ENCODE results near the gene AUH. TPM values are rescaled to one million over a fixed set of nuclear protein-coding genes. Genes with fewer than 3 reads are reported as not detected.

Gene AUH
- total RNA-seq, 2 experiments from 2014 or later: 16.9 to 24.5 TPM

GRCh38 chr9:91364702-91365101 lies 3.0 kb upstream of the AUH start:
- peaks cover 18% of the 10 kb centered on the region for H3K4me1 ChIP-seq (ENCODE audit: insufficient read depth, low read length, poor library complexity, severe bottlenecking)
- ChIA-PET POLR2A (no interaction called here), CTCF (ENCODE audit: unreplicated experiment) (no interaction called here)
- H4K20me1 ChIP-seq (ENCODE audit: insufficient read depth, low read length): no peaks in the 10 kb centered on the region
- H3K9me2 ChIP-seq (ENCODE audit: insufficient read depth, low read length): no peaks in the 10 kb centered on the region
- no peak for TF ChIP-seq EZH2phosphoT487 (IDR thresholded peaks at IDR 0.05; ENCODE audit: borderline replicate concordance, low read depth, low read length)
- TF ChIP-seq, protein P1, sequence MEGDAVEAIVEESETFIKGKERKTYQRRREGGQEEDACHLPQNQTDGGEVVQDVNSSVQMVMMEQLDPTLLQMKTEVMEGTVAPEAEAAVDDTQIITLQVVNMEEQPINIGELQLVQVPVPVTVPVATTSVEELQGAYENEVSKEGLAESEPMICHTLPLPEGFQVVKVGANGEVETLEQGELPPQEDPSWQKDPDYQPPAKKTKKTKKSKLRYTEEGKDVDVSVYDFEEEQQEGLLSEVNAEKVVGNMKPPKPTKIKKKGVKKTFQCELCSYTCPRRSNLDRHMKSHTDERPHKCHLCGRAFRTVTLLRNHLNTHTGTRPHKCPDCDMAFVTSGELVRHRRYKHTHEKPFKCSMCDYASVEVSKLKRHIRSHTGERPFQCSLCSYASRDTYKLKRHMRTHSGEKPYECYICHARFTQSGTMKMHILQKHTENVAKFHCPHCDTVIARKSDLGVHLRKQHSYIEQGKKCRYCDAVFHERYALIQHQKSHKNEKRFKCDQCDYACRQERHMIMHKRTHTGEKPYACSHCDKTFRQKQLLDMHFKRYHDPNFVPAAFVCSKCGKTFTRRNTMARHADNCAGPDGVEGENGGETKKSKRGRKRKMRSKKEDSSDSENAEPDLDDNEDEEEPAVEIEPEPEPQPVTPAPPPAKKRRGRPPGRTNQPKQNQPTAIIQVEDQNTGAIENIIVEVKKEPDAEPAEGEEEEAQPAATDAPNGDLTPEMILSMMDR (conservative IDR thresholded peaks at IDR 0.05; ENCODE audit: low read length): no peak
- H3K36me3 ChIP-seq (ENCODE audit: insufficient read depth, low read length): peaks cover under 1% of the 10 kb centered on the region; the same call in 1 of the 2 replicates
- intact Hi-C loops (cut with micrococcal nuclease; ENCODE audit: unreplicated experiment): loop anchor here (5.0 to 10.0 kb wide), 3 partner anchors 157 to 260 kb away; no protein-coding TSS in a partner anchor
- H3K79me2 ChIP-seq (ENCODE audit: insufficient read depth, low read depth, low read length): peaks cover 16% of the 10 kb centered on the region; the same call in 1 of the 2 replicates
- H3K4me3 ChIP-seq (ENCODE audit: low read depth, low read length, poor library complexity, severe bottlenecking): no peak overlapping the region
- H3K9me3 ChIP-seq (ENCODE audit: low read length): no peaks in the 10 kb centered on the region; the same call in 1 of the 2 replicates
- no peak overlapping the region for H3K27ac ChIP-seq (ENCODE audit: low read depth, low read length, poor library complexity, severe bottlenecking)
- peak; percentile 9 for DNase-seq (ENCODE audit: low spot score)
- no peak overlapping the region for H2AFZ ChIP-seq (ENCODE audit: low read length)
- BruUV-seq (replicated peaks): no TSS peak
- H3K4me2 ChIP-seq (ENCODE audit: low read length): no peak overlapping the region

DNA sequence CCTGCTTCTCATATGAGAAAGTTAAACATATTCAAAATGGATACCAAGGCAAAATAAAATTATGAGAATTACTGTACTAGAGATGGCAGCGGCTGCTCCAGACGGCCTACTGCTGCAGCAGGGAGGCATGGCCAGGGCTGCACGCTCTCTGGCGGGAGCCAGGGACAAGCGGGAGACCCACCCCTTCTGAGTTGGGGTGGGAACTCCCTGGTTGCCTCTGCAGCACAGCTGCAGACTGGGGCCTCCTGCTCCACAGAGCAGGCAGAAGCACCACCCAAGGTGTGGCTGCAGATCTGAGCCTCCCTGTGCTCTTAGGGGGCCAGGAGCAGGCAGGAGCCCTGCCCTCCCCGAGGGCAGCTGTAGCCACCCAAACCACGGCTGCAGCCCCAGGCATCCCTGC lies 2.3 kb upstream of the AUH start:
- no TSS peak for BruUV-seq (replicated peaks)
- no peaks in the 10 kb centered on the region for H3K9me2 ChIP-seq (ENCODE audit: insufficient read depth, low read length)
- POLR2A ChIA-PET: no interaction called here
- H3K4me3 ChIP-seq (ENCODE audit: low read depth, low read length, poor library complexity, severe bottlenecking): no peak overlapping the region
- H4K20me1 ChIP-seq (ENCODE audit: insufficient read depth, low read length): no peaks in the 10 kb centered on the region; the same call in 1 of the 2 replicates
- peaks cover 25% of the 10 kb centered on the region for H3K4me1 ChIP-seq (ENCODE audit: insufficient read depth, low read length, poor library complexity, severe bottlenecking)
- H3K79me2 ChIP-seq (ENCODE audit: insufficient read depth, low read depth, low read length): peaks cover 22% of the 10 kb centered on the region; the same call in 1 of the 2 replicates
- peaks cover 3% of the 10 kb centered on the region; the same call in 1 of the 2 replicates for H3K36me3 ChIP-seq (ENCODE audit: insufficient read depth, low read length)
- DNase-seq (ENCODE audit: low spot score): no peak
- CTCF ChIA-PET (ENCODE audit: unreplicated experiment): no interaction called here
- no peak overlapping the region for H2AFZ ChIP-seq (ENCODE audit: low read length)
- intact Hi-C loops (cut with micrococcal nuclease; ENCODE audit: unreplicated experiment): loop anchor here (5.0 to 10.0 kb wide), 3 partner anchors 157 to 259 kb away; no protein-coding TSS in a partner anchor
- TF ChIP-seq EZH2phosphoT487 (IDR thresholded peaks at IDR 0.05; ENCODE audit: borderline replicate concordance, low read depth, low read length): no peak
- TF ChIP-seq, protein P1 (conservative IDR thresholded peaks at IDR 0.05; ENCODE audit: low read length): no peak
- H3K9me3 ChIP-seq (ENCODE audit: low read length): no peaks in the 10 kb centered on the region; the same call in 1 of the 2 replicates
- no peak overlapping the region for H3K27ac ChIP-seq (ENCODE audit: low read depth, low read length, poor library complexity, severe bottlenecking)
- H3K4me2 ChIP-seq (ENCODE audit: low read length): no peak overlapping the region

DNA sequence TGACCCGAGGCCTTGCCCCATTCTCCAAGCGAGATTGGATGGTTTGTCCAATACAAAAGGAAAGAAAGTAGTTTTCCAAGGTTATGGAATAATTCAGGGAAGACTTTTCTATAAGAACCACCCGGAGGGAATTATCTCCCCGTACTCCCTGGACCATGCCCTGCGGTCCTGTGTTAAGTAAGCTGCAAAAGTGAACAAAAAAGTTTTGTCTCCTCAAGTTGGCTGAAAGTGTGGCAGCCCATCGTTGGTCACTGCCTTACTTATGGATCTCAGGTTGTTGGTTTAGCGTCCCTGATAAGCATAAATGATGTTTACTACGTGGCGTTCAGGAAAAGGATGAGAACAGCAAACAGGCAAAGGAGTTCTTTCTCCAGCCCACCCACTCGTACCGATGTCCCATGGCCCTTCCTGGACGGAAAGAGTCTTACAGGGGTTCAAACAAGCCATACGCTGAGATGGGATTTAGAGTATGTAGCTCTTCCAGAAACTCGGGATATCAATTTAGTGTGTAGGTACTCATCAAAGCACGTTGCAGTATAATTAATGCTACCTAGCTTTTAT lies 413 bp upstream of the AUH start:
- no peak for DNase-seq (ENCODE audit: low spot score)
- Histone ChIP-seq H3K4me2 (ENCODE audit: low read length) (peak overlapping the region; percentile 95), H4K20me1 (ENCODE audit: insufficient read depth, low read length) (no peaks in the 10 kb centered on the region; the same call in 1 of the 2 replicates), H3K4me3 (ENCODE audit: low read depth, low read length, poor library complexity, severe bottlenecking) (peak overlapping the region; percentile 80), H2AFZ (ENCODE audit: low read length) (peak overlapping the region; percentile 97), H3K4me1 (ENCODE audit: insufficient read depth, low read length, poor library complexity, severe bottlenecking) (peaks cover 25% of the 10 kb centered on the region), H3K9me2 (ENCODE audit: insufficient read depth, low read length) (no peaks in the 10 kb centered on the region), H3K9me3 (ENCODE audit: low read length) (no peaks in the 10 kb centered on the region; the same call in 1 of the 2 replicates), H3K36me3 (ENCODE audit: insufficient read depth, low read length) (peaks cover 5% of the 10 kb centered on the region; the same call in 1 of the 2 replicates), H3K27ac (ENCODE audit: low read depth, low read length, poor library complexity, severe bottlenecking) (no peak overlapping the region), H3K79me2 (ENCODE audit: insufficient read depth, low read depth, low read length) (peaks cover 26% of the 10 kb centered on the region; the same call in 1 of the 2 replicates)
- intact Hi-C loops (cut with micrococcal nuclease; ENCODE audit: unreplicated experiment): loop anchor here (5.0 to 10.0 kb wide), 3 partner anchors 155 to 257 kb away; no protein-coding TSS in a partner anchor
- ChIA-PET POLR2A (interaction anchor here (0.7 to 1.4 kb wide), 2 partner anchors 21 to 268 kb away, joined by 3 read pairs; no protein-coding TSS in a partner anchor), CTCF (ENCODE audit: unreplicated experiment) (interaction anchor here (0.5 kb wide), 1 partner anchor 13 kb away, joined by 3 read pairs; no protein-coding TSS in a partner anchor)
- TF ChIP-seq, protein P1 (conservative IDR thresholded peaks at IDR 0.05; ENCODE audit: low read length): no peak
- no peak for TF ChIP-seq EZH2phosphoT487 (IDR thresholded peaks at IDR 0.05; ENCODE audit: borderline replicate concordance, low read depth, low read length)
- BruUV-seq (replicated peaks): no TSS peak
